SK-N-SH treated with all-trans-retinoic acid at 6 μM for 48 hours (cell line): ENCODE measurements around the gene KCNE2.

Experiments
- ATAC-seq: fragments of 200-7000 bp; cut with Tn5 transposase; 3 replicates; pipeline ENCODE4 v1.9.1; 2020; ENCODE audit warnings: mild to moderate bottlenecking, moderate library complexity
- ARNTL ChIP-seq: fragments of 450-650 bp; formaldehyde crosslinking; IDR thresholded peaks from 2 replicates; pipeline ENCODE4 v1.5.0; 2020; ENCODE audit warnings: low read depth, mild to moderate bottlenecking, moderate library complexity, borderline replicate concordance
- BACH2 ChIP-seq: fragments of 250-450 bp; sonication (Bioruptor Pico); IDR thresholded peaks from 2 replicates; pipeline ENCODE4 v1.9.0; 2021; ENCODE audit warnings: mild to moderate bottlenecking, borderline replicate concordance
- CSDC2 ChIP-seq: fragments of 250-450 bp; sonication (Bioruptor Pico); IDR thresholded peaks from 2 replicates; pipeline ENCODE4 v1.5.0; 2020; ENCODE audit warnings: mild to moderate bottlenecking, moderate library complexity
- CSRNP3 ChIP-seq: fragments of 250-450 bp; sonication (Bioruptor Pico); IDR thresholded peaks from 2 replicates; pipeline ENCODE4 v1.5.1; 2021; ENCODE audit warnings: mild to moderate bottlenecking, moderate library complexity
- ESRRG ChIP-seq: fragments of 250-450 bp; sonication (Bioruptor Pico); IDR thresholded peaks from 2 replicates; pipeline ENCODE4 v1.6.1; 2021; ENCODE audit warnings: mild to moderate bottlenecking
- GLIS3 ChIP-seq: fragments of 250-450 bp; sonication (Bioruptor Pico); IDR thresholded peaks from 2 replicates; pipeline ENCODE4 v1.5.0; 2020; ENCODE audit warnings: mild to moderate bottlenecking, moderate library complexity
- ISL1 ChIP-seq: fragments of 250-450 bp; sonication (Bioruptor Pico); IDR thresholded peaks from 2 replicates; pipeline ENCODE4 v2.1.2; 2022; ENCODE audit warnings: mild to moderate bottlenecking, moderate library complexity
- OSR1 ChIP-seq: fragments of 250-450 bp; sonication (Bioruptor Pico); IDR thresholded peaks from 2 replicates; pipeline ENCODE4 v1.8.0; 2022; ENCODE audit warnings: moderate library complexity, mild to moderate bottlenecking, inconsistent platforms
- POU6F1 ChIP-seq: fragments of 250-450 bp; sonication (Bioruptor Pico); IDR thresholded peaks from 2 replicates; pipeline ENCODE4 v1.8.0; 2021; ENCODE audit warnings: low read depth, mild to moderate bottlenecking, moderate library complexity, borderline replicate concordance
- PPARA ChIP-seq: fragments of 250-450 bp; sonication (Bioruptor Pico); IDR thresholded peaks from 2 replicates; pipeline ENCODE4 v1.5.0; 2020; ENCODE audit warnings: mild to moderate bottlenecking, borderline replicate concordance
- RARB ChIP-seq: fragments of 250-450 bp; sonication (Bioruptor Pico); IDR thresholded peaks from 2 replicates; pipeline ENCODE4 v1.8.0; 2021; ENCODE audit warnings: mild to moderate bottlenecking, moderate library complexity
- SNAI2 ChIP-seq: fragments of 250-450 bp; sonication (Bioruptor Pico); IDR thresholded peaks from 2 replicates; pipeline ENCODE4 v1.5.0; 2020; ENCODE audit warnings: mild to moderate bottlenecking, moderate library complexity
- TCF4 ChIP-seq: fragments of 250-450 bp; sonication (Bioruptor Pico); IDR thresholded peaks from 2 replicates; pipeline ENCODE4 v1.8.0; 2021; ENCODE audit warnings: mild to moderate bottlenecking, moderate library complexity, borderline replicate concordance
- TOX ChIP-seq: fragments of 250-450 bp; sonication (Bioruptor Pico); IDR thresholded peaks from 2 replicates; pipeline ENCODE4 v1.8.0; 2021; ENCODE audit warnings: mild to moderate bottlenecking, moderate library complexity, borderline replicate concordance
- ZC3H10 ChIP-seq: fragments of 250-450 bp; sonication (Bioruptor Pico); IDR thresholded peaks from 2 replicates; pipeline ENCODE4 v1.5.1; 2021; ENCODE audit warnings: mild to moderate bottlenecking, moderate library complexity
- ZFP3 ChIP-seq: fragments of 250-450 bp; sonication (Bioruptor Pico); IDR thresholded peaks from 2 replicates; pipeline ENCODE4 v1.5.0; 2020; ENCODE audit warnings: mild to moderate bottlenecking, moderate library complexity
- ZFP30 ChIP-seq: fragments of 450-650 bp; formaldehyde crosslinking; IDR thresholded peaks from 2 replicates; pipeline ENCODE4 v1.5.0; 2022; ENCODE audit warnings: mild to moderate bottlenecking, moderate library complexity
- ZNF565 ChIP-seq: fragments of 450-650 bp; formaldehyde crosslinking; conservative IDR thresholded peaks from 2 replicates; pipeline ENCODE4 v1.5.0; 2020; ENCODE audit warnings: low read depth, mild to moderate bottlenecking, moderate library complexity
- ZNF70 ChIP-seq: fragments of 450-650 bp; formaldehyde crosslinking; IDR thresholded peaks from 2 replicates; pipeline ENCODE4 v1.5.0; 2020; ENCODE audit warnings: mild to moderate bottlenecking, moderate library complexity
- ZNF8 ChIP-seq: fragments of 450-650 bp; formaldehyde crosslinking; IDR thresholded peaks from 2 replicates; pipeline ENCODE4 v1.5.0; 2020; ENCODE audit warnings: mild to moderate bottlenecking, moderate library complexity
- TF ChIP-seq, protein P1 (sequence below): fragments of 250-450 bp; sonication (Bioruptor Pico); IDR thresholded peaks from 2 replicates; pipeline ENCODE4 v1.5.1; 2020; ENCODE audit warnings: low read depth, mild to moderate bottlenecking, moderate library complexity
- TF ChIP-seq, protein P2 (sequence below): fragments of 250-450 bp; sonication (Bioruptor Pico); IDR thresholded peaks from 2 replicates; pipeline ENCODE4 v1.8.0; 2020; ENCODE audit warnings: mild to moderate bottlenecking, moderate library complexity, borderline replicate concordance

KCNE2 gene

GRCh38 chr21:34336245-34336644, 27.6 kb upstream of the KCNE2 start:
- no peak for ATAC-seq
- no peak for TF ChIP-seq CSDC2
- TF ChIP-seq RARB (CRISPR knock-in tag), result no peak
- no peak for TF ChIP-seq ZNF565 (CRISPR knock-in tag)

GRCh38 chr21:34336756-34337391, 26.9 kb upstream of the KCNE2 start:
- TF ChIP-seq ZNF565 (CRISPR knock-in tag) (no peak), ISL1 (no peak), ZNF8 (CRISPR knock-in tag) (no peak), TOX (CRISPR knock-in tag) (no peak), ESRRG (CRISPR knock-in tag) (no peak), CSRNP3 (no peak), POU6F1 (CRISPR knock-in tag) (no peak), GLIS3 (CRISPR knock-in tag) (no peak), PPARA (CRISPR knock-in tag) (no peak), ZNF70 (CRISPR knock-in tag) (no peak), ZFP3 (CRISPR knock-in tag) (no peak), SNAI2 (no peak), ZC3H10 (CRISPR knock-in tag) (no peak), ZFP30 (no peak), BACH2 (CRISPR knock-in tag) (no peak), CSDC2 (no peak)
- ATAC-seq, result no peak

GRCh38 chr21:34337741-34338140, 26.1 kb upstream of the KCNE2 start:
- ATAC-seq, result no peak
- TF ChIP-seq, protein P1, sequence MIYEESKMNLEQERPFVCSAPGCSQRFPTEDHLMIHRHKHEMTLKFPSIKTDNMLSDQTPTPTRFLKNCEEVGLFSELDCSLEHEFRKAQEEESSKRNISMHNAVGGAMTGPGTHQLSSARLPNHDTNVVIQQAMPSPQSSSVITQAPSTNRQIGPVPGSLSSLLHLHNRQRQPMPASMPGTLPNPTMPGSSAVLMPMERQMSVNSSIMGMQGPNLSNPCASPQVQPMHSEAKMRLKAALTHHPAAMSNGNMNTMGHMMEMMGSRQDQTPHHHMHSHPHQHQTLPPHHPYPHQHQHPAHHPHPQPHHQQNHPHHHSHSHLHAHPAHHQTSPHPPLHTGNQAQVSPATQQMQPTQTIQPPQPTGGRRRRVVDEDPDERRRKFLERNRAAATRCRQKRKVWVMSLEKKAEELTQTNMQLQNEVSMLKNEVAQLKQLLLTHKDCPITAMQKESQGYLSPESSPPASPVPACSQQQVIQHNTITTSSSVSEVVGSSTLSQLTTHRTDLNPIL (CRISPR knock-in tag), result no peak
- TF ChIP-seq ISL1 (no peak), ARNTL (CRISPR knock-in tag) (no peak), BACH2 (CRISPR knock-in tag) (no peak), CSDC2 (no peak)

- ATAC-seq, result no peak
- TF ChIP-seq, protein P1 (CRISPR knock-in tag), result no peak
- no peak for TF ChIP-seq SNAI2
- TF ChIP-seq TOX (CRISPR knock-in tag), result no peak
- TF ChIP-seq BACH2 (CRISPR knock-in tag), result no peak
- TF ChIP-seq ZNF565 (CRISPR knock-in tag), result no peak
Measured at GRCh38 chr21:34338226-34338625, 25.6 kb upstream of the KCNE2 start.

GRCh38 chr21:34340061-34340460, 23.7 kb upstream of the KCNE2 start:
- TF ChIP-seq POU6F1 (CRISPR knock-in tag), result no peak
- TF ChIP-seq, protein P2, sequence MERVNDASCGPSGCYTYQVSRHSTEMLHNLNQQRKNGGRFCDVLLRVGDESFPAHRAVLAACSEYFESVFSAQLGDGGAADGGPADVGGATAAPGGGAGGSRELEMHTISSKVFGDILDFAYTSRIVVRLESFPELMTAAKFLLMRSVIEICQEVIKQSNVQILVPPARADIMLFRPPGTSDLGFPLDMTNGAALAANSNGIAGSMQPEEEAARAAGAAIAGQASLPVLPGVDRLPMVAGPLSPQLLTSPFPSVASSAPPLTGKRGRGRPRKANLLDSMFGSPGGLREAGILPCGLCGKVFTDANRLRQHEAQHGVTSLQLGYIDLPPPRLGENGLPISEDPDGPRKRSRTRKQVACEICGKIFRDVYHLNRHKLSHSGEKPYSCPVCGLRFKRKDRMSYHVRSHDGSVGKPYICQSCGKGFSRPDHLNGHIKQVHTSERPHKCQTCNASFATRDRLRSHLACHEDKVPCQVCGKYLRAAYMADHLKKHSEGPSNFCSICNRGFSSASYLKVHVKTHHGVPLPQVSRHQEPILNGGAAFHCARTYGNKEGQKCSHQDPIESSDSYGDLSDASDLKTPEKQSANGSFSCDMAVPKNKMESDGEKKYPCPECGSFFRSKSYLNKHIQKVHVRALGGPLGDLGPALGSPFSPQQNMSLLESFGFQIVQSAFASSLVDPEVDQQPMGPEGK, result no peak
- no peak for TF ChIP-seq ESRRG (CRISPR knock-in tag)
- no peak for TF ChIP-seq OSR1 (CRISPR knock-in tag)
- no peak for TF ChIP-seq ZNF70 (CRISPR knock-in tag)
- TF ChIP-seq CSRNP3, result no peak
- no peak for TF ChIP-seq TOX (CRISPR knock-in tag)
- no peak for TF ChIP-seq SNAI2
- no peak for TF ChIP-seq BACH2 (CRISPR knock-in tag)
- TF ChIP-seq ZC3H10 (CRISPR knock-in tag), result no peak
- TF ChIP-seq CSDC2, result no peak
- TF ChIP-seq TCF4 (CRISPR knock-in tag), result no peak
- TF ChIP-seq PPARA (CRISPR knock-in tag), result no peak
- TF ChIP-seq GLIS3 (CRISPR knock-in tag), result no peak
- TF ChIP-seq ZNF8 (CRISPR knock-in tag), result no peak
- no peak for ATAC-seq
